Measurements from ENCODE around the gene FOSL2.

The FOSL2 gene

DNA sequence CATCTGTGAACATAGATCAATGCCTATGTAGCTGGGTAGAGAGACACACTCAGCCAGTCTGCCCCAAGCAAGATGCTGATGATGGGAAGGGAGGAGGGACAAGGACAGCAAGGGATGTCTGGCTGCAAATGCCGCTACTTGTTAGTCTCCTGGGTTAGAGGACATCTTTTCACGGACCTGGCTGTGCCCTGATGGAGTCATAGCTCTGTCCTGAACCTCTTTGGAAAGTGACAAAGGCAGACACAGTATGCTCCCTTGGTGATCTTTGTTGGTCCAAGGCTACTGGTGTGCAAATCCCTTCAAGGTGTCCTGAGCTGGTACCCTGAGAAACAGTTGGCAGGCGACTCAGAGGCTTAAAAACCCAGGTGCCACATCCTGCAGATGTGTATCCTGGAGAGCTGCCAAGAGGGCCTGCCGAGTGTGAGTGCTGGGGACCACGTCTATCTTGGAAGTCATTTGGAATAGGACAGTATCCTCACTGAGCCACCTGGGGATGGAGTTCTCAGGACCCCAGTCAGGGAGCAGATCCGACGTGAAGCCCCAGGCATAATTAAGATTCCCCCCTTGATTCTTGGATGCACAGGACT lies 10.8 kb downstream of the FOSL2 start:
- TF ChIP-seq, protein P1, sequence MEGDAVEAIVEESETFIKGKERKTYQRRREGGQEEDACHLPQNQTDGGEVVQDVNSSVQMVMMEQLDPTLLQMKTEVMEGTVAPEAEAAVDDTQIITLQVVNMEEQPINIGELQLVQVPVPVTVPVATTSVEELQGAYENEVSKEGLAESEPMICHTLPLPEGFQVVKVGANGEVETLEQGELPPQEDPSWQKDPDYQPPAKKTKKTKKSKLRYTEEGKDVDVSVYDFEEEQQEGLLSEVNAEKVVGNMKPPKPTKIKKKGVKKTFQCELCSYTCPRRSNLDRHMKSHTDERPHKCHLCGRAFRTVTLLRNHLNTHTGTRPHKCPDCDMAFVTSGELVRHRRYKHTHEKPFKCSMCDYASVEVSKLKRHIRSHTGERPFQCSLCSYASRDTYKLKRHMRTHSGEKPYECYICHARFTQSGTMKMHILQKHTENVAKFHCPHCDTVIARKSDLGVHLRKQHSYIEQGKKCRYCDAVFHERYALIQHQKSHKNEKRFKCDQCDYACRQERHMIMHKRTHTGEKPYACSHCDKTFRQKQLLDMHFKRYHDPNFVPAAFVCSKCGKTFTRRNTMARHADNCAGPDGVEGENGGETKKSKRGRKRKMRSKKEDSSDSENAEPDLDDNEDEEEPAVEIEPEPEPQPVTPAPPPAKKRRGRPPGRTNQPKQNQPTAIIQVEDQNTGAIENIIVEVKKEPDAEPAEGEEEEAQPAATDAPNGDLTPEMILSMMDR (IDR thresholded peaks at IDR 0.05; ENCODE audit: low read depth, low read length, missing control alignments): no peak
- DNase-seq (ENCODE audit: low read depth): no peak
- in situ Hi-C loops (cut with HindIII; ENCODE audit: low sequenced_read_pairs): no loop called here
- H3K4me3 ChIP-seq (ENCODE audit: low read depth, low read length): no peak overlapping the region

DNA sequence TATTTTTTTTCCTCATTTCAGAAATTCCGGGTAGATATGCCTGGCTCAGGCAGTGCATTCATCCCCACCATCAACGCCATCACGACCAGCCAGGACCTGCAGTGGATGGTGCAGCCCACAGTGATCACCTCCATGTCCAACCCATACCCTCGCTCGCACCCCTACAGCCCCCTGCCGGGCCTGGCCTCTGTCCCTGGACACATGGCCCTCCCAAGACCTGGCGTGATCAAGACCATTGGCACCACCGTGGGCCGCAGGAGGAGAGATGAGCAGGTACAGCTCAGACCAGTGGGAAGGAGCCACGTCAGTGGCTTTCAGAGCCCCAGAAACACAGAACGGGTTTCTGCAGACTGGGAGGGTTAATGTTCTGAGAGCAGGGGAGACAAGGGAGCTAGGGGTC lies 11.4 kb downstream of the FOSL2 start:
- in situ Hi-C loops (cut with HindIII; ENCODE audit: low sequenced_read_pairs): no loop called here
- DNase-seq (ENCODE audit: low read depth): no peak
- H3K4me3 ChIP-seq (ENCODE audit: low read depth, low read length): no peak overlapping the region
- TF ChIP-seq, protein P1 (IDR thresholded peaks at IDR 0.05; ENCODE audit: low read depth, low read length, missing control alignments): no peak

DNA sequence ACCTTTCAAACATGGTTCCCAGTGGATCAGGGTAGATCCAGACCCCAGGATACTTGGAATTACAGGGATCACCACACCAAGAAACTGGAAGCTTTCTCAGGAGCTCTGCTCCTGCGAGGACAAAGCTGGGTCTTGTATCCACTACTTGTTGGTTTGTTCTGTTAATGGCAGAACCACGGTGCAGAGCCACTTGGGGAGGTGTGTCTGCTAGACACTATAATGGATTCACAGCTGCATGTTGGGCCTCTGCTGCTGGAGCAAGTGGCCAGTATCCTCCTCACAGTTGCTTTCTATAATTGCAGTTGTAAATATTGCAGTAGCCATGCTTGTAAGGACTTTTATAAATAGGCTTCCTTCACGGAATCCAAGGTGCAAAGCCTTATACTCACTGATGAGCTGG lies 12.9 kb downstream of the FOSL2 start:
- TF ChIP-seq, protein P1 (IDR thresholded peaks at IDR 0.05; ENCODE audit: low read depth, low read length, missing control alignments): no peak
- H3K4me3 ChIP-seq (ENCODE audit: low read depth, low read length): no peak overlapping the region
- in situ Hi-C loops (cut with HindIII; ENCODE audit: low sequenced_read_pairs): no loop called here
- no peak for DNase-seq (ENCODE audit: low read depth)

DNA sequence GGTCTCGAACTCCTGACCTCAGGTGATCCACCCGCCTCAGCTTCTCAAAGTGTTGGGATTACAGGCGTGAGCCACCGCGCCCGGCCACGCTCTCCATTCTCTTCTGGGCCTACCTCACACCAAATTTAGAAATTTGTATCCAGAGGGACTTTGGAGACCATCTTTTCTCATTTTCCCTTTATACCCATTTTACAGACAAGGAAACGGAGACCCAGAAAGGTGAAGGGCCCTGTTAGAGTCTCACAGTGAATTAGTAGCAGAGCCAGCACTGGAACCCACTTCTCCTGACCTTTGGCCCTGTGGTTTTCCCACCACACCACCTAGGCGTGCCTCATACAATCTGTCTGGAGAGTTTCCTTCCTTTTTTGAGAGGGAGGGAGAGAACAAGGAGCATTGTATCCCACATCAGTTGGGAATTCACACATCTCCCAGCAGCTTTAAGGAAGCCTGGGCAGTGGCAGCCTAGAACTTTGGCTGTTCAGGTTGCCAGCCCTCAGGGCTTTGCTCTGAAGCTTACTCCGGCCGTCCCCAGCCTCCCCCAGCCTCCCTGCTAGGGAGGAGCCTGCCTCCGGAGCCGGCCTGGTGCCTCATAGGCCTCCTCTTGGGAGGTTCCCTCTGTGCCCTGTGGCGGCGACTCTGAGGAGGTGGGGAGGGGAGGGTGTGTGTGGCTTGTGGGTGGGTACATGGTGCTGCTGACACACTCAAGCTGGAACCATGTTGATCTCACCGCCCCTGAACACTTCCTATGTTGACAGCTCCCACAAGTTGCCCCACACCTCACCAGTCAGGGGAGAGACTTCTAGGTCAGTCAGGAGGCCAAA lies 13.8 kb downstream of the FOSL2 start:
- in situ Hi-C loops (cut with HindIII; ENCODE audit: low sequenced_read_pairs): no loop called here
- no peak overlapping the region for H3K4me3 ChIP-seq (ENCODE audit: low read depth, low read length)
- TF ChIP-seq, protein P1 (IDR thresholded peaks at IDR 0.05; ENCODE audit: low read depth, low read length, missing control alignments): no peak
- no peak for DNase-seq (ENCODE audit: low read depth)

DNA sequence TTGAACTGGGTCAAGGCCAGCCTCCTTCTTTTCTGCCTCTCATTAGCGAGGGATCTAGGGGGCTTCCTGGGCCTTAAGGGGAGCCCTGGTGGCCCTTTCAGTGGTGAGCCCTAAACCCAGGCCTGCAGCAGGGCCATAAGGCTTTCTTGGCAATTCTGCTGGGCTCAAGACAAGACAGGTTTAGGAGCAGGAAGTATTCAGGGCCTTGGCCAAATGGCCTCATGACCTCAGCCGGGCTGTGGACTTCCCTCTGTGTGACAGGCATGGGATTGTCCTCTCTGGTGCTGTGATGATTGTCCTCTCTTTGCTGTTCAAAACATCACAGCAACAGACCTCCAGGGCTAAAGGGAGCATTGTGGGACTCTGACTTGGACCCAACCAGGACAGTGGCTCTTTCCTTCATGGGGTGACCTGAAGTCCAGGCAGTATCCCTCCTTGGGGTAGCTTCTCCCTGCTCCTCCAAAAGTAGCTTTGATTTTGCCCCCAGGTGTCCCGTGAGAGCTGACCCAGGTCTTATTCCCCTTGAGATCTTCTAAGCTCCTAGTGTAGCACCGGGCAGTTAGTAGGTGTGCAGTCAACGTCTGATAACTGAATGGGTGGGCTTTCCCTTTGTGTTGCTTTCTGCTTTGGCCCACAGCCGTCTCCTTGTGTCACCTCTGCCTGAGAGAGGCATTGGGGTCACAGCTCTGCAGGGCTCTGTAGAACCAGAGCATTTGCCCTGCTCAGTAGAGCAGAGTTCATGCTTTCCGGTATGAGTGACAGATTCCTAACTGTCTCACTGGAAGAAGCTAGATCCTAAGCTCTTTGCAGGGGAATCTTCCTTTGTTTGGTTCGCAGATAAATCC lies 14.7 kb downstream of the FOSL2 start:
- in situ Hi-C loops (cut with HindIII; ENCODE audit: low sequenced_read_pairs): no loop called here
- TF ChIP-seq, protein P1 (IDR thresholded peaks at IDR 0.05; ENCODE audit: low read depth, low read length, missing control alignments): no peak
- DNase-seq (ENCODE audit: low read depth): no peak
- no peak overlapping the region for H3K4me3 ChIP-seq (ENCODE audit: low read depth, low read length)

DNA sequence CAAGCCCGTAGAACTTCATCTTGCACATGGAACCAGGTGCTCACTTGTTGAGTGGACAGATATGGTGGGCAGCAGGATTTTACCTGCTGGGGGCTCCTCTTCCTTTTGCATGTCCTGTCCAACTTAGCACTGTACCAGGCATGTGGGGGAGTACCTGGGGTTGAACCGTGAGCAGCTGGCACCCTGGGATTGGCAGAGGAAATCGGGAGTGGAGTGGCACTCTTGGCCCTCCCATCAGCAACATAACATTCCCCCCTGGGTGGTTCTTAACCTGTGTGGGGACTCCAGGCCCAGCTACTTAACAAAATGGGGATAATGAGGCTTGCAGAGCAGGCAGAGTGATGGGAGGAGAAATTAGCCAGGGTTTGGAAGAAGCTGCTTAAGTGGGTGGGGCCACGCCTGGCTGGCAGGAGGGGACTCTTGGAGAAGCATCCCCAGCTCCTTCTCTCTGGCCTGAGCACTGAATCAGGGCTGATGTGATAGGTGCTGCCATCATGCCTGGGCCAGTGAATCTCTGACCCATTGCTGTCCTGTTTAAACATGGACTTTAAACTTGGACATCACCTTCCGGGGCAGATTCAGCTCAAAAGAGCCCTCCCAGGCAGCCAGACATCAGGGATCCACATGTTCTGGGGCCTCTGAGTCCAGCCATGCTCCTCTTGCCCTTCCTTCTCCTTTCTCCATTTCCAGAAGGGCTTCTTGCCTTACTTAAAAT lies 15.5 kb downstream of the FOSL2 start:
- DNase-seq (ENCODE audit: low read depth): no peak
- in situ Hi-C loops (cut with HindIII; ENCODE audit: low sequenced_read_pairs): no loop called here
- H3K4me3 ChIP-seq (ENCODE audit: low read depth, low read length): no peak overlapping the region
- TF ChIP-seq, protein P1 (IDR thresholded peaks at IDR 0.05; ENCODE audit: low read depth, low read length, missing control alignments): no peak
